GM21381 (cell line): Measurements from ENCODE around the gene LRSAM1.

Source experiments
- ATAC-seq: cut with Tn5 transposase; IDR thresholded peaks from one replicate; pipeline ENCODE4 v1.9.1; 2021; ENCODE audit warnings: mild to moderate bottlenecking, moderate library complexity; ENCODE audit not compliant: unreplicated experiment

Gene LRSAM1

GRCh38 chr9:127450830-127451607 is at the start of gene LRSAM1, which contains the start of gene RPL12:
TSS of gene LRSAM1 (plus strand) at chr9:127451510. CDS start at chr9:127454528, 3,018 bp downstream.
TSS of gene RPL12 (minus strand) at chr9:127451406. CDS start at chr9:127451317, 89 bp downstream.
- peak; percentile 57 for ATAC-seq

GRCh38 chr9:127402401-127403090 is 48.8 kb upstream of the LRSAM1 start:
- no peak for ATAC-seq

GRCh38 chr9:127403507-127404192 is 47.7 kb upstream of the LRSAM1 start:
- no peak for ATAC-seq

- ATAC-seq = no peak
These were observed 46.7 kb upstream of the LRSAM1 start for GRCh38 chr9:127404631-127405030.

- ATAC-seq = no peak
These were observed 45.8 kb upstream of the LRSAM1 start for GRCh38 chr9:127405344-127406125.

- no peak for ATAC-seq
These were observed 44.4 kb upstream of the LRSAM1 start for GRCh38 chr9:127406799-127407491.

- ATAC-seq = no peak
These were observed 43.8 kb upstream of the LRSAM1 start for GRCh38 chr9:127407492-127407843.

- no peak for ATAC-seq
These were observed 40.2 kb upstream of the LRSAM1 start for GRCh38 chr9:127411122-127411521.

GRCh38 chr9:127415141-127415540 is 36.2 kb upstream of the LRSAM1 start:
- ATAC-seq = no peak

- no peak for ATAC-seq
These were observed 35.7 kb upstream of the LRSAM1 start for GRCh38 chr9:127415657-127416056.

- no peak for ATAC-seq
These were observed 33.9 kb upstream of the LRSAM1 start for GRCh38 chr9:127417131-127418036.

- no peak for ATAC-seq
These were observed 33.3 kb upstream of the LRSAM1 start for GRCh38 chr9:127418037-127418471.

- no peak for ATAC-seq
These were observed 32.0 kb upstream of the LRSAM1 start for GRCh38 chr9:127419348-127419747.

GRCh38 chr9:127421057-127421456 is 30.3 kb upstream of the LRSAM1 start:
- no peak for ATAC-seq

GRCh38 chr9:127422133-127422782 is 29.1 kb upstream of the LRSAM1 start:
- ATAC-seq = no peak

GRCh38 chr9:127422787-127423186 is 28.5 kb upstream of the LRSAM1 start:
- no peak for ATAC-seq

- ATAC-seq = no peak
These were observed 27.8 kb upstream of the LRSAM1 start for GRCh38 chr9:127423476-127423933.

GRCh38 chr9:127423934-127424675 is 27.2 kb upstream of the LRSAM1 start, which contains the start of gene ZNF79:
TSS of gene ZNF79 (plus strand) at chr9:127424382. CDS start at chr9:127424788, 406 bp downstream.
- ATAC-seq = peak; percentile 86
